Activated T-helper 1 cell treated with anti-CD3 and anti-CD28 coated beads, Interleukin-12 subunit alpha, Interleukin-12 subunit beta, Interleukin-2, Interleukin-4 antibody, amounts not matched to agents 30 ng/mL and 10 ng/mL and 1 ng/mL, durations not matched to agents 14 hours and 24 hours and 36 hours (primary cell): Measurements from ENCODE around the gene TSPAN31. TPM values are rescaled to one million over a fixed set of nuclear protein-coding genes. Genes with fewer than 3 reads are reported as not detected.
"Not testable (repeated sequence)": the region's sequence is repeated elsewhere in the genome, so short reads cannot be mapped to it uniquely, and the experiment has no call there.

Experiments used
- DNase-seq: peaks from one replicate; pipeline ENCODE4 v3.0.0; 2021; ENCODE audit warnings: low spot score
- H3K27ac Mint-ChIP-seq: one replicate; pipeline ENCODE4 v1.8.0; 2021; ENCODE audit warnings: mild to moderate bottlenecking, mixed read lengths
- H3K27me3 Mint-ChIP-seq: one replicate; pipeline ENCODE4 v1.8.0; 2022; ENCODE audit warnings: mild to moderate bottlenecking, moderate library complexity, mixed read lengths; ENCODE audit not compliant: insufficient read depth
- H3K36me3 Mint-ChIP-seq: one replicate; pipeline ENCODE4 v1.8.0; 2021; ENCODE audit warnings: low read depth, mixed read lengths
- H3K4me1 Mint-ChIP-seq: one replicate; pipeline ENCODE4 v1.8.0; 2021; ENCODE audit warnings: low read depth, mixed read lengths
- H3K4me3 Mint-ChIP-seq: one replicate; pipeline ENCODE4 v1.8.0; 2021; ENCODE audit warnings: mild to moderate bottlenecking, moderate library complexity, mixed read lengths
- H3K9me3 Mint-ChIP-seq: one replicate; pipeline ENCODE4 v1.8.0; 2021; ENCODE audit warnings: mixed read lengths
- intact Hi-C: fragments of 100-400 bp; cut with micrococcal nuclease; formaldehyde crosslinking; loops from one replicate; pipeline ENCODE4 v1.15.1; 2024
- total RNA-seq: library from RNA; stranded (reverse); gene quantifications from 2 replicates; pipeline ENCODE4 v1.2.3, GENCODE V29; 2022

Gene TSPAN31
- total RNA-seq, 1 donor from 2014 or later, result 24.5 TPM

GRCh38 chr12:57717846-57718640 lies 26.8 kb upstream of the TSPAN31 start:
- Mint-ChIP-seq H3K4me1 (no peaks in the 10 kb centered on the region), H3K4me3 (no peak overlapping the region), H3K36me3 (peaks cover 23% of the 10 kb centered on the region), H3K27ac (peak overlapping the region; percentile 43), H3K9me3 (no peaks in the 10 kb centered on the region), H3K27me3 (no peaks in the 10 kb centered on the region)
- intact Hi-C loops, result no loop called here
- no peak for DNase-seq

- Mint-ChIP-seq H3K27ac (no peak overlapping the region), H3K36me3 (peaks cover 28% of the 10 kb centered on the region), H3K4me1 (no peaks in the 10 kb centered on the region), H3K4me3 (no peak overlapping the region), H3K9me3 (no peaks in the 10 kb centered on the region), H3K27me3 (no peaks in the 10 kb centered on the region)
- DNase-seq, result no peak
- intact Hi-C loops, result no loop called here
These were observed 26.0 kb upstream of the TSPAN31 start for GRCh38 chr12:57718641-57719528.

GRCh38 chr12:57719777-57720605 lies 24.8 kb upstream of the TSPAN31 start:
- Mint-ChIP-seq H3K9me3 (no peaks in the 10 kb centered on the region), H3K4me1 (no peaks in the 10 kb centered on the region), H3K4me3 (no peak overlapping the region), H3K27me3 (no peaks in the 10 kb centered on the region), H3K27ac (no peak overlapping the region), H3K36me3 (peaks cover 28% of the 10 kb centered on the region)
- intact Hi-C loops, result no loop called here
- no peak for DNase-seq

- Mint-ChIP-seq H3K9me3 (no peaks in the 10 kb centered on the region), H3K36me3 (peaks cover 24% of the 10 kb centered on the region), H3K27me3 (no peaks in the 10 kb centered on the region), H3K4me3 (no peak overlapping the region), H3K27ac (no peak overlapping the region), H3K4me1 (no peaks in the 10 kb centered on the region)
- no peak for DNase-seq
- intact Hi-C loops, result no loop called here
These were observed 23.9 kb upstream of the TSPAN31 start for GRCh38 chr12:57720606-57721595.

- Mint-ChIP-seq H3K27ac (peak overlapping the region; percentile 59), H3K36me3 (peaks cover 26% of the 10 kb centered on the region)
- intact Hi-C loops, H3K4me1 Mint-ChIP-seq, H3K9me3 Mint-ChIP-seq, H3K27me3 Mint-ChIP-seq, DNase-seq, H3K4me3 Mint-ChIP-seq: not testable (repeated sequence)
These were observed 22.8 kb upstream of the TSPAN31 start for GRCh38 chr12:57721846-57722608.

- no peak overlapping the region for H3K27ac Mint-ChIP-seq
- intact Hi-C loops, result no loop called here
- H3K27me3 Mint-ChIP-seq, result no peaks in the 10 kb centered on the region
- DNase-seq, result no peak
- H3K9me3 Mint-ChIP-seq, result no peaks in the 10 kb centered on the region
- H3K36me3 Mint-ChIP-seq, result peaks cover 29% of the 10 kb centered on the region
- H3K4me3 Mint-ChIP-seq, result no peak overlapping the region
- H3K4me1 Mint-ChIP-seq, result no peaks in the 10 kb centered on the region
These were observed 21.9 kb upstream of the TSPAN31 start for GRCh38 chr12:57722716-57723629.

GRCh38 chr12:57723630-57723962 lies 21.2 kb upstream of the TSPAN31 start:
- DNase-seq, result no peak
- Mint-ChIP-seq H3K9me3 (no peaks in the 10 kb centered on the region), H3K4me3 (no peak overlapping the region), H3K27ac (no peak overlapping the region), H3K4me1 (no peaks in the 10 kb centered on the region), H3K36me3 (peaks cover 32% of the 10 kb centered on the region), H3K27me3 (no peaks in the 10 kb centered on the region)
- intact Hi-C loops, result no loop called here

GRCh38 chr12:57724003-57724935 lies 20.6 kb upstream of the TSPAN31 start:
- Mint-ChIP-seq H3K4me3 (no peak overlapping the region), H3K9me3 (no peaks in the 10 kb centered on the region), H3K27ac (peak overlapping the region; percentile 3), H3K4me1 (no peaks in the 10 kb centered on the region), H3K36me3 (peaks cover 31% of the 10 kb centered on the region), H3K27me3 (no peaks in the 10 kb centered on the region)
- no peak for DNase-seq
- intact Hi-C loops, result no loop called here

GRCh38 chr12:57724936-57725740 lies 19.7 kb upstream of the TSPAN31 start:
- Mint-ChIP-seq H3K27me3 (no peaks in the 10 kb centered on the region), H3K9me3 (no peaks in the 10 kb centered on the region), H3K27ac (peak overlapping the region; percentile 3), H3K4me1 (no peaks in the 10 kb centered on the region), H3K4me3 (no peak overlapping the region), H3K36me3 (peaks cover 27% of the 10 kb centered on the region)
- intact Hi-C loops, result no loop called here
- no peak for DNase-seq

GRCh38 chr12:57725851-57726150 lies 19.0 kb upstream of the TSPAN31 start:
- Mint-ChIP-seq H3K27ac (no peak overlapping the region), H3K36me3 (peaks cover 33% of the 10 kb centered on the region), H3K27me3 (no peaks in the 10 kb centered on the region), H3K9me3 (no peaks in the 10 kb centered on the region), H3K4me1 (no peaks in the 10 kb centered on the region), H3K4me3 (no peak overlapping the region)
- intact Hi-C loops, result no loop called here
- DNase-seq, result no peak
